Activated CD8-positive, alpha-beta T cell treated with anti-CD3 and anti-CD28 coated beads for 36 hours (primary cell): Measurements from ENCODE around the gene DGKI. TPM values are rescaled to one million over a fixed set of nuclear protein-coding genes. Genes with fewer than 3 reads are reported as not detected.

ENCODE experiments used
- ATAC-seq: fragments of 200-7000 bp; cut with Tn5 transposase; one replicate; pipeline ENCODE4 v1.10.0; 2021; ENCODE audit warnings: mild to moderate bottlenecking, moderate library complexity
- CTCF ChIA-PET: fragments of 350-600 bp; sonication (Branson Sonifier 250); formaldehyde crosslinking; loops from one replicate; lab custom pipeline; 2021; ENCODE audit warnings: antibody characterized with exemption; lab: Charles Lee
- POLR2A ChIA-PET: fragments of 350-600 bp; sonication (Branson Sonifier 250); formaldehyde crosslinking; loops from one replicate; lab custom pipeline; 2021; ENCODE audit warnings: antibody characterized with exemption; lab: Charles Lee
- DNase-seq: peaks from one replicate; pipeline ENCODE4 v3.0.0-alpha.2; 2020
- H3K27ac Mint-ChIP-seq: one replicate; pipeline ENCODE4 v1.8.0; 2021; ENCODE audit warnings: mild to moderate bottlenecking, mixed read lengths
- H3K27me3 Mint-ChIP-seq: one replicate; pipeline ENCODE4 v1.8.0; 2021; ENCODE audit warnings: mixed read lengths
- H3K36me3 Mint-ChIP-seq: one replicate; pipeline ENCODE4 v1.8.0; 2021; ENCODE audit warnings: low read depth, mixed read lengths
- H3K4me1 Mint-ChIP-seq: one replicate; pipeline ENCODE4 v1.8.0; 2021; ENCODE audit warnings: low read depth, mixed read lengths
- H3K4me3 Mint-ChIP-seq: one replicate; pipeline ENCODE4 v1.8.0; 2021; ENCODE audit warnings: mild to moderate bottlenecking, moderate library complexity, mixed read lengths
- H3K9me3 Mint-ChIP-seq: one replicate; pipeline ENCODE4 v1.8.0; 2021; ENCODE audit warnings: mixed read lengths
- intact Hi-C: fragments of 100-400 bp; cut with micrococcal nuclease; formaldehyde crosslinking; loops from one replicate; pipeline ENCODE4 v1.10.0; 2022
- total RNA-seq, 2 experiments: library from RNA; stranded (reverse); gene quantifications; one replicate each; pipeline ENCODE4 v1.2.3, GENCODE V29; 2021
- TF ChIP-seq, protein P1 (sequence below): fragments of 200-600 bp; IDR thresholded peaks from one replicate; pipeline ENCODE4 v1.8.0; 2022; ENCODE audit warnings: antibody characterized with exemption, mild to moderate bottlenecking

The DGKI gene
- total RNA-seq, 2 experiments from 2014 or later: 0.38 to 0.65 TPM

DNA sequence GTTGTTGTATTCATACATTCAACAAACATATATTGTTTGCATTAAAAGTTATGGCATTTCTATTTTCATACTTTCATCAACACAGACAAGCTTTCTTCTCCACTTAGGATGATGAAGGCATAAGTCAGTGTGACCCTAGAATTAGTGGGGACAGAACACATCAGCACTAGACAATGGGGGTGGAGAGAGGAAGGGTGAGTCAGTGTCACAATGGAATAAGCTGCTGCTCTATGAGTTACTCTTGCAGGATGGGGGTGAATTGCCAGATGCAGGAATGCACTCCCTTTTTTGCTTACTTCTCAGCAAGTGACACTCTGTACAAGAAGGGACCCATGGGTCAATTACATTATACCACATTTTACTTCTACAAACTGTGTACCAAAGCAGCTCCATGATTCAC is 74.0 kb downstream of the DGKI start:
- Mint-ChIP-seq H3K27ac (no peak overlapping the region), H3K36me3 (no peaks in the 10 kb centered on the region), H3K27me3 (peaks cover 5% of the 10 kb centered on the region), H3K4me1 (no peaks in the 10 kb centered on the region), H3K4me3 (no peak overlapping the region), H3K9me3 (no peaks in the 10 kb centered on the region)
- intact Hi-C loops: no loop called here
- CTCF ChIA-PET: no interaction called here
- TF ChIP-seq, protein P1, sequence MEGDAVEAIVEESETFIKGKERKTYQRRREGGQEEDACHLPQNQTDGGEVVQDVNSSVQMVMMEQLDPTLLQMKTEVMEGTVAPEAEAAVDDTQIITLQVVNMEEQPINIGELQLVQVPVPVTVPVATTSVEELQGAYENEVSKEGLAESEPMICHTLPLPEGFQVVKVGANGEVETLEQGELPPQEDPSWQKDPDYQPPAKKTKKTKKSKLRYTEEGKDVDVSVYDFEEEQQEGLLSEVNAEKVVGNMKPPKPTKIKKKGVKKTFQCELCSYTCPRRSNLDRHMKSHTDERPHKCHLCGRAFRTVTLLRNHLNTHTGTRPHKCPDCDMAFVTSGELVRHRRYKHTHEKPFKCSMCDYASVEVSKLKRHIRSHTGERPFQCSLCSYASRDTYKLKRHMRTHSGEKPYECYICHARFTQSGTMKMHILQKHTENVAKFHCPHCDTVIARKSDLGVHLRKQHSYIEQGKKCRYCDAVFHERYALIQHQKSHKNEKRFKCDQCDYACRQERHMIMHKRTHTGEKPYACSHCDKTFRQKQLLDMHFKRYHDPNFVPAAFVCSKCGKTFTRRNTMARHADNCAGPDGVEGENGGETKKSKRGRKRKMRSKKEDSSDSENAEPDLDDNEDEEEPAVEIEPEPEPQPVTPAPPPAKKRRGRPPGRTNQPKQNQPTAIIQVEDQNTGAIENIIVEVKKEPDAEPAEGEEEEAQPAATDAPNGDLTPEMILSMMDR: no peak
- ATAC-seq (no peak), DNase-seq (no peak)
- POLR2A ChIA-PET: no interaction called here

DNA sequence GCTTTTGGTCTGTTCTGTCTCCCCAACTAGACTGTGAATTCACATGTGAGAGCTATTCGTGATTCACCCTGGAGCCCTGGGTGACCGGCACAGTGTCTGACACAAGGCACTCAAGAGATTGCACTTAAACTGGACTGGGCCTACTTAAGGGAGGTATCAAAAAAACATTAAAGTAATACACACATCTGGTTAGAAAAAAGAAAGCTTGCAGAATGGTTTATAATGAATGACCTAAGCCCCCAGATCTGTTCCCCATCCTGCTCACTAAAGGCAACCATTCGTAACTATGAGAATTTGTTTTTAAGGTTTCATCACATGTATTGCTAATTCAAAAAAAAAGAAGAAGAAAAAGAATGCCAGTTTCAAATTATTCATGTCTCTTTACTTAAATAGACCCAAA is 74.5 kb downstream of the DGKI start:
- Mint-ChIP-seq H3K4me3 (no peak overlapping the region), H3K36me3 (no peaks in the 10 kb centered on the region), H3K9me3 (no peaks in the 10 kb centered on the region), H3K27me3 (peaks cover 3% of the 10 kb centered on the region), H3K27ac (no peak overlapping the region), H3K4me1 (no peaks in the 10 kb centered on the region)
- DNase-seq (no peak), ATAC-seq (no peak)
- TF ChIP-seq, protein P1: no peak
- intact Hi-C loops: no loop called here
- POLR2A ChIA-PET: no interaction called here
- CTCF ChIA-PET: no interaction called here

DNA sequence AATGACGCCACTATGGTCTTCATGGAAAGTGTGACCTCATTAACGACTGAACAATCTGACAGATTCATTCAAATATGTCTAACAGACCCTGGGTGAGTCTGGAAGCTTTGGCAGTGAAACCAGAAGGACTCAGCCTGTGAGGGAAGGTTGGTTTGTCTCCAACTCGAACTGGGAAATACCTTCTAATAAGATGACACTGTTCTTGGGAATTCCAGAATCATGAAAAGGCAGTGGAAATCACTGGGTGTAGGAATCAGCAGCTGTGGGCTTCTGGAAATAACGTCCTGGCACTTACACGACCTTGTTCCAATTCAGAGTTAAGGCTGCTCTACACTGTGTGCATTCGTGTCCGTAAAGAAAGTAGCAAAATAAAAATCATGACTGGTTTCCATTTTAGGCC is 75.1 kb downstream of the DGKI start:
- Mint-ChIP-seq H3K27me3 (peaks cover 3% of the 10 kb centered on the region), H3K4me1 (no peaks in the 10 kb centered on the region), H3K27ac (no peak overlapping the region), H3K36me3 (no peaks in the 10 kb centered on the region), H3K9me3 (no peaks in the 10 kb centered on the region), H3K4me3 (no peak overlapping the region)
- TF ChIP-seq, protein P1: no peak
- ATAC-seq (no peak), DNase-seq (no peak)
- ChIA-PET POLR2A (no interaction called here), CTCF (no interaction called here)
- intact Hi-C loops: no loop called here

DNA sequence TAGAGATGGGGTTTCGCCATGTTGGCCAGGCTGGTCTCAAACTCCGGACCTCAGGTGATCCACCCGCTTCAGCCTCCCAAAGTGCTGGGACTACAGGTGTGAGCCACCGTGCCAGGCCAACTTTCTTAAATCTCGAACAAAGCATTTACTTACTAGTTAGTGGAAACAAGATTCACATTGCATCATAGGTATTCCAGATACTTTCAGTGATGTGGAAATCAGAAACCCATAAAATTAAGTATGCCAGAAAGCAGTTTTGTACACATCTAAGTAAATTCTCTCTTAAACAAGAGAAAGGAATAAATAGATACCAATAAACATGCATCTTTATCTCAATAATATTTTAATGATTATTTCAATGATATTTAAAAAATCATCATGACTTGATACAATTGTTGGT is 75.5 kb downstream of the DGKI start:
- Mint-ChIP-seq H3K9me3 (no peaks in the 10 kb centered on the region), H3K36me3 (no peaks in the 10 kb centered on the region), H3K4me1 (no peaks in the 10 kb centered on the region), H3K4me3 (no peak overlapping the region), H3K27ac (no peak overlapping the region), H3K27me3 (peaks cover under 1% of the 10 kb centered on the region)
- TF ChIP-seq, protein P1: no peak
- CTCF ChIA-PET: no interaction called here
- intact Hi-C loops: no loop called here
- ATAC-seq: no peak
- DNase-seq: no peak
- POLR2A ChIA-PET: no interaction called here

DNA sequence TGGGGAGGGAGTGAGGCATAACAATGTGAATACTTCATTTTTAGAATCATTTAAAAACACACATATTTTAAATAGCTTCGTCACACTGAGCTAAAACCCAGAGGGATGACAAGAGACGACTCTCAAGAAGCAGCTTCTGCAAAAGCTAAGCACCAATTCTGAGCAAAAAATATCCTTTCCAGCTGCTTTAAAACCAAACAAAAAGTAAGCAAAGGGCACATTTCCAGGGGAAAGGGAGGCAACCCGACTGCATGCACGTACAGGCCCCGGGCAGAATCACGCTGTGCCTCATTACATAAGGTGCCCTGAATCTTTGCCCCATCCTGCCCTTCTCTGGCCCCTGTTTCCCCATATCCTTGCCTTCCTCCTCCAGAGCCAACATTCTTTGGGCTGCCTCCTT is 78.4 kb downstream of the DGKI start:
- H3K27me3 Mint-ChIP-seq: peaks cover 2% of the 10 kb centered on the region
- no peak for DNase-seq
- ATAC-seq: no peak
- H3K36me3 Mint-ChIP-seq: no peaks in the 10 kb centered on the region
- no peak overlapping the region for H3K27ac Mint-ChIP-seq
- H3K4me1 Mint-ChIP-seq: no peaks in the 10 kb centered on the region
- no peaks in the 10 kb centered on the region for H3K9me3 Mint-ChIP-seq
- no peak overlapping the region for H3K4me3 Mint-ChIP-seq
- ChIA-PET POLR2A (no interaction called here), CTCF (no interaction called here)
- intact Hi-C loops: no loop called here
- TF ChIP-seq, protein P1: no peak
